ENCODE measurements around the gene SERPINB1. TPM values are rescaled to one million over a fixed set of nuclear protein-coding genes. Genes with fewer than 3 reads are reported as not detected.

The SERPINB1 gene
- total RNA-seq, 1 experiment from 2014 or later = 73.2 TPM

DNA sequence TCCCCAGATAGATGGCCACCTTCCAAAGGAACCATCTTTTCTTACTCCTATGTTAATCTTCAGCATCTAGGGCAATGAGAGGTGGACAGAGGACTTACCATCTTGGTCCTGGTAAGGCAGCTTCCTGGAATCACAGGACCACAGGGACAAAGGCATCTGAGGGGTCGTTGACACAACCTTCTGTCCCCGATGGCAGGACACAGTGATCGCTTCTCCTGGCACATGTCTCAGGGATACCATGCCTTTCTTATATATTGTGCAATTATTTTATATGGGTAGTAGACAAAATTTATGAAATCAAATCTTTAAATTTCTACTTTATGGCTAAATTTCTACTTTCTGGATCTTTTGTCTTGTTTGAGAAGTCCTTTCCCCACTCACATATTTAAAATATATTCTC is 20.1 kb downstream of the SERPINB1 start:
- Histone ChIP-seq H4K20me1 (ENCODE audit: insufficient read depth) (no peaks in the 10 kb centered on the region), H3K9me2 (ENCODE audit: insufficient read depth) (no peaks in the 10 kb centered on the region), H3K4me1 (ENCODE audit: control insufficient read depth in 1 of 2, insufficient read depth in 2 of 2, low read length in 2 of 2) (peaks cover 3 to 17% of the 10 kb centered on the region in 2 experiments; a peak in 3 of 4 replicates), H3K4me2 (ENCODE audit: low read length) (no peak overlapping the region), H3K36me3 (ENCODE audit: control insufficient read depth in 1 of 2, insufficient read depth in 2 of 2, low read length in 2 of 2) (no peaks in the 10 kb centered on the region), H3K27me3 (ENCODE audit: insufficient read depth, low read length) (no peaks in the 10 kb centered on the region), H2AFZ (ENCODE audit: low read depth, low read length, poor library complexity, severe bottlenecking) (no peak overlapping the region), H3K4me3 (replicated peaks in 1 of 2; ENCODE audit: low read depth in 1 of 2, low read length in 2 of 2) (no peak overlapping the region), H3K27ac (ENCODE audit: low read depth, low read length) (no peak overlapping the region), H3K79me2 (ENCODE audit: insufficient read depth, low read length) (no peaks in the 10 kb centered on the region), H3K9ac (ENCODE audit: low read length) (no peak overlapping the region), H3K9me3 (ENCODE audit: control insufficient read depth in 1 of 2, insufficient read depth in 1 of 2, low read depth in 1 of 2, low read length in 2 of 2) (no peaks in the 10 kb centered on the region)
- no TSS peak for BruUV-seq (replicated peaks)
- ChIA-PET CTCF (no interaction called here), RAD21 (ENCODE audit: low non-redundant PET in 1 of 2, low total read pairs in 2 of 2, uncharacterized antibody in 2 of 2, unreplicated experiment in 2 of 2) (no interaction called here), POLR2A (no interaction called here)
- intact Hi-C loops (cut with micrococcal nuclease) = no loop called here
- DNase-seq (ENCODE audit: low read depth, low spot score) (no peak), ATAC-seq (no peak)
- TF ChIP-seq, protein P1, sequence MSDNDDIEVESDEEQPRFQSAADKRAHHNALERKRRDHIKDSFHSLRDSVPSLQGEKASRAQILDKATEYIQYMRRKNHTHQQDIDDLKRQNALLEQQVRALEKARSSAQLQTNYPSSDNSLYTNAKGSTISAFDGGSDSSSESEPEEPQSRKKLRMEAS (IDR thresholded peaks at IDR 0.05) = no peak
- TF ChIP-seq CBX3 (IDR thresholded peaks at IDR 0.05; ENCODE audit: low read depth) (no peak), FOSL1 (IDR thresholded peaks at IDR 0.05; ENCODE audit: low read depth) (no peak), SRF (IDR thresholded peaks at IDR 0.05; ENCODE audit: low read depth) (no peak), JUND (IDR thresholded peaks at IDR 0.05) (no peak), SP1 (IDR thresholded peaks at IDR 0.05; ENCODE audit: low read depth) (no peak), ZNF274 (IDR thresholded peaks at IDR 0.05; ENCODE audit: low read depth, low read length) (no peak), ZFX (IDR thresholded peaks at IDR 0.05) (no peak), ELF1 (IDR thresholded peaks at IDR 0.05; ENCODE audit: borderline replicate concordance, low read depth) (no peak), EZH2phosphoT487 (IDR thresholded peaks at IDR 0.05; ENCODE audit: borderline replicate concordance) (no peak)
- TF ChIP-seq, protein P2, sequence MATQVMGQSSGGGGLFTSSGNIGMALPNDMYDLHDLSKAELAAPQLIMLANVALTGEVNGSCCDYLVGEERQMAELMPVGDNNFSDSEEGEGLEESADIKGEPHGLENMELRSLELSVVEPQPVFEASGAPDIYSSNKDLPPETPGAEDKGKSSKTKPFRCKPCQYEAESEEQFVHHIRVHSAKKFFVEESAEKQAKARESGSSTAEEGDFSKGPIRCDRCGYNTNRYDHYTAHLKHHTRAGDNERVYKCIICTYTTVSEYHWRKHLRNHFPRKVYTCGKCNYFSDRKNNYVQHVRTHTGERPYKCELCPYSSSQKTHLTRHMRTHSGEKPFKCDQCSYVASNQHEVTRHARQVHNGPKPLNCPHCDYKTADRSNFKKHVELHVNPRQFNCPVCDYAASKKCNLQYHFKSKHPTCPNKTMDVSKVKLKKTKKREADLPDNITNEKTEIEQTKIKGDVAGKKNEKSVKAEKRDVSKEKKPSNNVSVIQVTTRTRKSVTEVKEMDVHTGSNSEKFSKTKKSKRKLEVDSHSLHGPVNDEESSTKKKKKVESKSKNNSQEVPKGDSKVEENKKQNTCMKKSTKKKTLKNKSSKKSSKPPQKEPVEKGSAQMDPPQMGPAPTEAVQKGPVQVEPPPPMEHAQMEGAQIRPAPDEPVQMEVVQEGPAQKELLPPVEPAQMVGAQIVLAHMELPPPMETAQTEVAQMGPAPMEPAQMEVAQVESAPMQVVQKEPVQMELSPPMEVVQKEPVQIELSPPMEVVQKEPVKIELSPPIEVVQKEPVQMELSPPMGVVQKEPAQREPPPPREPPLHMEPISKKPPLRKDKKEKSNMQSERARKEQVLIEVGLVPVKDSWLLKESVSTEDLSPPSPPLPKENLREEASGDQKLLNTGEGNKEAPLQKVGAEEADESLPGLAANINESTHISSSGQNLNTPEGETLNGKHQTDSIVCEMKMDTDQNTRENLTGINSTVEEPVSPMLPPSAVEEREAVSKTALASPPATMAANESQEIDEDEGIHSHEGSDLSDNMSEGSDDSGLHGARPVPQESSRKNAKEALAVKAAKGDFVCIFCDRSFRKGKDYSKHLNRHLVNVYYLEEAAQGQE (IDR thresholded peaks at IDR 0.05; ENCODE audit: low read depth) = no peak
- TF ChIP-seq, protein P3, sequence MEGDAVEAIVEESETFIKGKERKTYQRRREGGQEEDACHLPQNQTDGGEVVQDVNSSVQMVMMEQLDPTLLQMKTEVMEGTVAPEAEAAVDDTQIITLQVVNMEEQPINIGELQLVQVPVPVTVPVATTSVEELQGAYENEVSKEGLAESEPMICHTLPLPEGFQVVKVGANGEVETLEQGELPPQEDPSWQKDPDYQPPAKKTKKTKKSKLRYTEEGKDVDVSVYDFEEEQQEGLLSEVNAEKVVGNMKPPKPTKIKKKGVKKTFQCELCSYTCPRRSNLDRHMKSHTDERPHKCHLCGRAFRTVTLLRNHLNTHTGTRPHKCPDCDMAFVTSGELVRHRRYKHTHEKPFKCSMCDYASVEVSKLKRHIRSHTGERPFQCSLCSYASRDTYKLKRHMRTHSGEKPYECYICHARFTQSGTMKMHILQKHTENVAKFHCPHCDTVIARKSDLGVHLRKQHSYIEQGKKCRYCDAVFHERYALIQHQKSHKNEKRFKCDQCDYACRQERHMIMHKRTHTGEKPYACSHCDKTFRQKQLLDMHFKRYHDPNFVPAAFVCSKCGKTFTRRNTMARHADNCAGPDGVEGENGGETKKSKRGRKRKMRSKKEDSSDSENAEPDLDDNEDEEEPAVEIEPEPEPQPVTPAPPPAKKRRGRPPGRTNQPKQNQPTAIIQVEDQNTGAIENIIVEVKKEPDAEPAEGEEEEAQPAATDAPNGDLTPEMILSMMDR (IDR thresholded peaks at IDR 0.05 in 2 of 3, conservative IDR thresholded peaks at IDR 0.05 in 1 of 3; ENCODE audit: borderline replicate concordance in 1 of 3, insufficient read depth in 1 of 3, low read depth in 2 of 3, low read length in 2 of 3) = no peak
- TF ChIP-seq, protein P4, sequence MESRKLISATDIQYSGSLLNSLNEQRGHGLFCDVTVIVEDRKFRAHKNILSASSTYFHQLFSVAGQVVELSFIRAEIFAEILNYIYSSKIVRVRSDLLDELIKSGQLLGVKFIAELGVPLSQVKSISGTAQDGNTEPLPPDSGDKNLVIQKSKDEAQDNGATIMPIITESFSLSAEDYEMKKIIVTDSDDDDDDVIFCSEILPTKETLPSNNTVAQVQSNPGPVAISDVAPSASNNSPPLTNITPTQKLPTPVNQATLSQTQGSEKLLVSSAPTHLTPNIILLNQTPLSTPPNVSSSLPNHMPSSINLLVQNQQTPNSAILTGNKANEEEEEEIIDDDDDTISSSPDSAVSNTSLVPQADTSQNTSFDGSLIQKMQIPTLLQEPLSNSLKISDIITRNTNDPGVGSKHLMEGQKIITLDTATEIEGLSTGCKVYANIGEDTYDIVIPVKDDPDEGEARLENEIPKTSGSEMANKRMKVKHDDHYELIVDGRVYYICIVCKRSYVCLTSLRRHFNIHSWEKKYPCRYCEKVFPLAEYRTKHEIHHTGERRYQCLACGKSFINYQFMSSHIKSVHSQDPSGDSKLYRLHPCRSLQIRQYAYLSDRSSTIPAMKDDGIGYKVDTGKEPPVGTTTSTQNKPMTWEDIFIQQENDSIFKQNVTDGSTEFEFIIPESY (IDR thresholded peaks at IDR 0.05; ENCODE audit: extremely low read depth, insufficient replicate concordance, low read length) = no peak
